Amniotic epithelial cell (primary cell): ENCODE data around the gene TATDN3.
"Not testable (repeated sequence)": the region's sequence is repeated elsewhere in the genome, so short reads cannot be mapped to it uniquely, and the experiment has no call there.

Experiments
- DNase-seq: peaks from one replicate; pipeline ENCODE4 v3.0.0-alpha.2; 2010; ENCODE audit warnings: low read depth

Gene TATDN3

GRCh38 chr1:212775241-212775640 lies 16.5 kb upstream of the TATDN3 start:
- DNase-seq, result no peak

- DNase-seq, result no peak
Measured at GRCh38 chr1:212777151-212777550, 14.5 kb upstream of the TATDN3 start.

GRCh38 chr1:212779086-212779485 lies 12.6 kb upstream of the TATDN3 start:
- not testable (repeated sequence) for DNase-seq

GRCh38 chr1:212780759-212781158 lies 10.9 kb upstream of the TATDN3 start:
- no peak for DNase-seq

- DNase-seq, result no peak
Measured at GRCh38 chr1:212781225-212781624, 10.5 kb upstream of the TATDN3 start.

- peak; percentile 64 for DNase-seq
Measured at GRCh38 chr1:212782422-212783154, 9.1 kb upstream of the TATDN3 start.

- DNase-seq, result no peak
Measured at GRCh38 chr1:212783976-212784375, 7.7 kb upstream of the TATDN3 start.

GRCh38 chr1:212785871-212786270 lies 5.8 kb upstream of the TATDN3 start:
- no peak for DNase-seq

GRCh38 chr1:212791261-212791675 lies 426 bp upstream of the TATDN3 start:
- peak; percentile 87 for DNase-seq

- no peak for DNase-seq
Measured at GRCh38 chr1:212792396-212792908, 758 bp downstream of the TATDN3 start.

GRCh38 chr1:212794561-212795014 lies 2.9 kb downstream of the TATDN3 start:
- peak; percentile 13 for DNase-seq

- peak; percentile 58 for DNase-seq
Measured at GRCh38 chr1:212797681-212798080, 6.0 kb downstream of the TATDN3 start.

GRCh38 chr1:212805767-212806166 lies 14.1 kb downstream of the TATDN3 start:
- DNase-seq, result no peak

- peak; percentile 22 for DNase-seq
Measured at GRCh38 chr1:212814537-212815334, 23.0 kb downstream of the TATDN3 start.

GRCh38 chr1:212816567-212817278 lies 25.0 kb downstream of the TATDN3 start:
- peak; percentile 24 for DNase-seq

- DNase-seq, result peak; percentile 77
Measured at GRCh38 chr1:212819726-212820125, 28.0 kb downstream of the TATDN3 start.

- no peak for DNase-seq
Measured at GRCh38 chr1:212820969-212821368, 29.3 kb downstream of the TATDN3 start.

- no peak for DNase-seq
Measured at GRCh38 chr1:212822956-212823355, 31.3 kb downstream of the TATDN3 start.

GRCh38 chr1:212824201-212824600 lies 32.5 kb downstream of the TATDN3 start:
- DNase-seq, result no peak

- DNase-seq, result no peak
Measured at GRCh38 chr1:212825798-212826452, 34.2 kb downstream of the TATDN3 start.

- DNase-seq, result no peak
Measured at GRCh38 chr1:212827171-212827776, 35.6 kb downstream of the TATDN3 start.
